NOMO-1 treated with dmso at 0.1 percent for 144 hours (cell line): ENCODE measurements around the gene ZBTB21.
"Not testable (repeated sequence)": the region's sequence is repeated elsewhere in the genome, so short reads cannot be mapped to it uniquely, and the experiment has no call there.

ENCODE experiments used
- DNase-seq: peaks from one replicate; lab custom pipeline; 2025; ENCODE audit not compliant: unreplicated experiment; lab: John Stamatoyannopoulos, UW

ZBTB21 gene

DNA sequence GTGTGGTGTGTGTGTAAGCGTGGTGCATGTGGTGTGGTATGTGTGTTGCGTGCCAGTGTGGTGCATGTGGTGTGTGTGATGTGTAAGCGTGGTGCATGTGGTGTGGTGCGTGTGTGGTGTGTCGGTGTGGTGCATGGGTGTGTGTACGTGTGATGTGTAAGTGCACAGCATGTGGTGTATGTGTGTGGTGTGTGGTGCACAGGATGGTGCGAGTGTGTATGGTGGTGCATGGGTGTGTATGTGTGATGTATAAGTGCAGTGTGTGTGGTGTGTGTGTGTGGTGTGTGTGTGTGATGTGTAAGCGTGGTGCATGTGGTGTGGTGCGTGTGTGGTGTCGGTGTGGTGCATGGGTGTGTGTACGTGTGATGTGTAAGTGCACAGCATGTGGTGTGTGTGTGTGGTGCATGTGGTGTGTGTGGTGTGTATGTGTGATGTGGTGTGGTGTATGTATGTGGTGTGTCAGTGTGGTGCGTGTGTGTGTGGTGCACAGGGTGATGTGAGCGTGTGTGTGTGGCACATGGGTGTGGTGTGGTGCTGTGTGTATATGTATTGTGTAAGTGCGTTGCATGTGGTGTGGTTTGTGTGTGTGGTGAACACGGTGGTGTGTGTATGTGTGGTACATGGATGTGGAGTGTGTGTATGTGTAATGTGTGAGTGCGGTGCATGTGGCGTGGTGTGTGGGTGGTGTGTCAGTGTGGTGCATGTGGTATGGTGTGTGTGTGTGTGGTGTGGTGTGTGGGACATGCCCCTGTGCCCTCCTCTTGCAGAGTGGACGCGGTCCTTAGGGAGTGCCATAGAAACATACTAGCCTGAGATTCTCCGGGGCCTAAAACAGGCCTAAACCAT is 55.3 kb downstream of the ZBTB21 start:
- DNase-seq: no peak

DNA sequence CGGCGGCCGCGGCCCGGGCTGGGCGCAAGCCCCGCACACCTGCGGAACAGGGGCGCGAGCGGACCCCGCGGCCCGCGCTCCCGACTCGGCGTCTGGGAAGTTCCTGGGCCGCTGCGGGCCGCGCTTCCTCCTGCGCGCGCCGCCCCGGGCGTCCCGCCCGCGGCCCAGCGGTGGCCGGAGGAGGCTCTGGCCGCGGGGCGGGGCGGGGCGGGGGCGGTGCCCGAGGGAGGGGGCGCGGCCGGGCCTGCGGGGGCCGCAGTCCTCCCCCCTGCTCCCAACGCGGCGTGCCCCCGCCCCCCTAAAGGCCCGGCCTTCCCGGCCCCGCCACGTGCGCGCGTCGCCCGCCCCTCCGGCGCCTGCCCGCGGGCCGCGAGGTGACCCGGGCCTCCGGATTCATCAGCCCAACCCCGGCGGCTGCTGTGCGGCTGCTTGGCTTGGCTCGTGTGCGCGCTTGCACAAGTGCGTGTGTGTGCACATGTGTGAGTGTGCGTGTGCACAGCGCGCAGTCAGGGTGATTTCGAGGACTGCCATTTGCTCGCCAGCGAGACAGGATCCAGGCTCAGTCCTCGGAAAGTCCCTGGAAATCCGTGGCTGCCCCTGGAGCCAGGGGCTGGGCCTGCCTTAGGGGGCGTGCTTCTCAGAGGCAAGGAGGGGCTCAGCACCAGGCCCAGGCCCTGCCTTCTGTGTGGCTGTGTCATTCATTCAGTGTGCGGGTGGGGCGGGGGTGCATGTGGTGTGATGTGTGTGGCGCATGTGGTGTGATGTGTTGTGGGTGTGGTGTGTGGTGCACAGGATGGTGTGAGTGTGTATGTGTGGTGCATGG is 56.1 kb downstream of the ZBTB21 start, which contains the start of gene C2CD2:
TSS of gene C2CD2 (minus strand) at position 188 of the 823 bp plus-strand sequence. CDS start 370 bp downstream, outside the sequence.
- DNase-seq: peak; percentile 70

DNA sequence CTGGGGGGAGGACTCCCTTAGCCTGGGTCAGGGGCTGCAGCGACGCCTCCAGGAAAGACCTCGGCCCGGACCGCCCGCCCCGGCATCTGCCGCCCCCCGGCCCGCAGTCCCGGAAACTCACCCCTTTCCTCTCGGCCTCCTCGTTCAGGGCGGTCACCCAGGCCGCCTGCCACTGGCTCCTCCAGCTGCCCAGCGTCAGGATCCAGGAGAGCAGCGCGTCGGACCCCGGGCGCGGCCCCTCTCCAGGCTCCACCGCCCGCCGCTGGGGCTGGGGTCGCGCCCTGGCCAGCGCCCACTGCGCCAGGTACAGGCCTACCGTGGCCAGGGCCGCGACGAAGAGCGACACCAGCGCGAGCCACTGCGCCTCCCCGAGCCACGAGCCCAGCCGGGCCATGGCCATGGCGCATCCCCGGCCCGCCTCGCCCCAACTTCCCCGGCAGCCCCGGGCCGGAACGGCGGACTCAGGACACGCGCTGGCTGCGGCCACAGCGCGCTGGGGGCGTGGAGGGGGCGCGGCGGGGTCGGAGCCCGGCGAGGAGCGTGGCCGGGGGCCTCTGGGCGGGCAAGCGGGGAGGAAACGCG is 56.8 kb downstream of the ZBTB21 start:
- DNase-seq: no peak

- DNase-seq: no peak
Measured at GRCh38 chr21:41952568-41953248, 57.5 kb downstream of the ZBTB21 start.

DNA sequence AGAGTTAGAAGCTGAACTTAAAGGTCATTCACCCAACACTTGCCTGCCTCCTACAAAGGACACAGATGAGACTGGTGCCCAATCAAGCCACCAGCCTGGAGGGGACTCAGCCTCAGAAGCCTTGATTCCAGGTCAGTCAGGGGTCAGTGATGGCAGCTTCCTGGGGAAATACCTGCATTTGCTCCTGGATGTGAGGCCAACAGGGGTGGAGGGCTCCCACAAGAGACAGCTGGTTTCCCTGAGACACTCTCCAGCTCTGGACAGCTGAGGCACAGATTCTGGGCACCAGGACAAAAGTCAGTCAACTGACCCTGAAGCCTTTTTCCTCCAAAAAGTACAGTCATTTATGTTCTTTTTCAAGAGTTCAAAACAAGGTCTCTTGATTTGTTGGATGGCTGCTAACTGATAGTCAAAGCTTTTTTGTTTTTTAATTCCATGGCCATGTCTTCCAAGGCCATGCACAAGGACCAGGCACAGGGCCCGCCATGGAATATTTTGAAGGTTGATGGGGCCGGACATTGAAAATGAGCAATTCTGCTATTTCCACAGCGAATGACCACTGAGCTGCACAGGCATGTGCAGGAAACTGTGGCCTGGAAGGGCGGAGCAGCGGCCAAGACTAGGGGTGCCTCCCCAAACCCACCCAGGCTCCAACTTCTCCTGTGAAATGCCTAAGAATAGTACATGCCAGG is 58.1 kb downstream of the ZBTB21 start:
- no peak for DNase-seq

GRCh38 chr21:41950941-41951351 is 59.2 kb downstream of the ZBTB21 start:
- DNase-seq: no peak

- not testable (repeated sequence) for DNase-seq
Measured at GRCh38 chr21:41949631-41950030, 60.5 kb downstream of the ZBTB21 start.

GRCh38 chr21:41948901-41949300 is 61.3 kb downstream of the ZBTB21 start:
- DNase-seq: no peak

DNA sequence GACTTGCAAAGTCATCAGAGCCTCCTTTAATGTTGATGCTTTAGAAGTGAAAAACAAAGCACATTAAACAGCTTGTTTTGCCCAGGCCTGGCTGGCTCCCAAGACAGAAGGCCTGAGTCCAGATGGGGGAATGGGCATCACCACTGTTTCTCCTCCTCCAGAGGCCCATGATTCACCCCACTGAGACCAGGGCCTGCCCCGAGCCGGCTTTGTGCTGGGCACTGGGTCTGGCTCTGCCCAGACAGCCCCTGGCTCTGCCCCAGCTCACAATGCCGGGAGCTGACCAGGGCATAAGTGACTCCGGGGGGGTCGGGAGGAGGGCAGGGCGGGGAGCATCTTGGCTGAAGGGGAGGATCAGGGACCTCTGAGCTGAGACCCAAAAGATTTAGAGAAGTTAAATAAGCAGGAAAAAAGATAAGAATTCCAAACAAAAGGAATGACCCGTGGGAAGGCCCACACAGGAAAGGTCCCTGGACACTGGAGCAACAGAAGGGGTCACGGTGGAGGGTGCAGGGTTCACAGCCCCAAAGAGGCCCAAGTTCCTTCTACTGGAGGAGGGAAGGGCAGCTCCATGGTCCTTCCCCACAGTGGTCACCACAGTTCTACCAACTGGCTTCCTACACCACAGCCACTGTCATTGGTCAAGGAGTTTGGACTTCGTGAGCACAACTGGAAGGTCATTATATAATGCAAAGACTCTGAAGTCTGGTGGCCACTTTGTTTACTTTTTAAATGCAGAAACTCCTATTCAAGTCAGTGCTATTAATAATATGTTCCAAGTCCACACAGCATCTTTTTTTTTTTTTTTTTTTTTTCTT is 61.9 kb downstream of the ZBTB21 start:
- no peak for DNase-seq

GRCh38 chr21:41945982-41946381 is 64.2 kb downstream of the ZBTB21 start:
- no peak for DNase-seq

GRCh38 chr21:41943851-41944250 is 66.3 kb downstream of the ZBTB21 start:
- no peak for DNase-seq

DNA sequence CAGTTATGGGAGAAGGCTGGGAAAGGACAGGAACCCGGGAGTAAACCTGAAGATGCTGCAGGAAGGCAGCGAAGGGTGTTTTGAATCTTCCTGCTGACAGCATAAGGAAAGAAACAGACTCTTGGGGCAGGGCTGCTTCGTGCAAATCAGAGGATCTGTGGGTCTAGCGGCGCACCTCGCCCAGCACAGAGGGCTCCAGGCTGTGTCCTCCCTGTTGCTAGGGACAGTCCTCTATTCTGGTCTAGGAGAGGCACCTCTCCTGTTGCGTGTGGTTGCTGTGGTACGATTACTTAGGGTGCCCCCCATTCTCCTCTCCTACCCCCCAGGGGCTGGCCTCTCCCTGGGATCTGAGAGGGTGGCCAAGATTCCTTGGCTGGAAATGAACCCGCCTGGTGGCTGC is 67.7 kb downstream of the ZBTB21 start:
- DNase-seq: no peak

GRCh38 chr21:41941941-41942340 is 68.2 kb downstream of the ZBTB21 start:
- no peak for DNase-seq

- DNase-seq: no peak
Measured at GRCh38 chr21:41940431-41940830, 69.7 kb downstream of the ZBTB21 start.

- no peak for DNase-seq
Measured at GRCh38 chr21:41939391-41939790, 70.8 kb downstream of the ZBTB21 start.
